ENCODE data around the gene SNAI3. TPM values are rescaled to one million over a fixed set of nuclear protein-coding genes. Genes with fewer than 3 reads are reported as not detected.

SNAI3 gene
- total RNA-seq, 2 donors from 2014 or later: 1.0 to 1.6 TPM

GRCh38 chr16:88684569-88685155, 1.6 kb downstream of the SNAI3 start:
- no peak for DNase-seq (ENCODE audit: low spot score)
- peaks cover 0 to 4% of the 10 kb centered on the region in 2 donors for H3K27me3 ChIP-seq
- peaks cover 0 to 40% of the 10 kb centered on the region in 2 donors for H3K4me1 ChIP-seq
- no peak overlapping the region for H3K4me3 ChIP-seq
- TF ChIP-seq CTCF (IDR thresholded peaks at IDR 0.05): no peak
- no peaks in the 10 kb centered on the region for H3K36me3 ChIP-seq
- no peaks in the 10 kb centered on the region for H3K9me3 ChIP-seq
- H3K27ac ChIP-seq: no peak overlapping the region

GRCh38 chr16:88681709-88682451, 4.4 kb downstream of the SNAI3 start:
- no peak for TF ChIP-seq CTCF (IDR thresholded peaks at IDR 0.05)
- H3K9me3 ChIP-seq: no peaks in the 10 kb centered on the region
- DNase-seq (ENCODE audit: low spot score): peak; percentile 77
- peaks cover 0 to 32% of the 10 kb centered on the region in 2 donors for H3K4me1 ChIP-seq
- peak overlapping the region in 1 of 2 donors; percentile 16 for H3K27ac ChIP-seq
- no peak overlapping the region for H3K4me3 ChIP-seq
- H3K27me3 ChIP-seq: peaks cover 0 to 4% of the 10 kb centered on the region in 2 donors
- H3K36me3 ChIP-seq: no peaks in the 10 kb centered on the region

DNA sequence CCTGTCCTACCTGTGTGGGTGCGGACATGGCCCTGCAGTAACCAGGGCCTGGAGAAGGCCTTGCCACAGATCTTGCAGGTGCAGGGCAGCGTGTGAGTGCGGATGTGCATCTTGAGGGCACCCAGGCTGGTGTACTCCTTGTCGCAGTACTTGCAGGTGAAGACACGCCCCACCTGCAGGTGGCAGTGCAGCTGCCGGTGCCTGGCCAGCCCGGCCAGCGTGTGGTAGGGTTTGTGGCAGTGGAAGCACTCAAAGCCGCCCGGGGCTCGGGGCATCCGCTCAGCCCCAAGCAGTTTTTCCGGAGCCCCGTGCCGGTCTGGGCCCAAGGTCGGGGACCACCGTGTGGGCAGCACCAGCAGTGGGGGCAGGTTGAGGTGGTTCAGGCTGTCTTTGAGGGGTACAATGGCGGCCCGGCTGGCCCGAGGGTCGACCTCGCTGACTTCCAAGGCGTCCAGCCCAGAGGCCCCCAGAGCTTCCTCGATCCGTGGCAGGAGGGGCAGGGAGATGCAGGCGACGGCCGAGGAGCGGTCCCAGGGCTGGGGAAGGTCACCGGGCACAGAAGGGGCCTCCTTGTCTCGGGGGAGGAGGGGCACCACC, 5.1 kb downstream of the SNAI3 start:
- H3K4me1 ChIP-seq: peaks cover 0 to 25% of the 10 kb centered on the region in 2 donors
- peaks cover 0 to 4% of the 10 kb centered on the region in 2 donors for H3K27me3 ChIP-seq
- H3K36me3 ChIP-seq: no peaks in the 10 kb centered on the region
- no peak overlapping the region for H3K4me3 ChIP-seq
- DNase-seq (ENCODE audit: low spot score): no peak
- no peaks in the 10 kb centered on the region for H3K9me3 ChIP-seq
- no peak overlapping the region for H3K27ac ChIP-seq
- TF ChIP-seq CTCF (IDR thresholded peaks at IDR 0.05): no peak

- H3K27ac ChIP-seq: no peak overlapping the region
- no peaks in the 10 kb centered on the region for H3K36me3 ChIP-seq
- H3K4me1 ChIP-seq: peaks cover 0 to 19% of the 10 kb centered on the region in 2 donors
- no peak for TF ChIP-seq CTCF (IDR thresholded peaks at IDR 0.05)
- no peaks in the 10 kb centered on the region for H3K9me3 ChIP-seq
- peaks cover 0 to 4% of the 10 kb centered on the region in 2 donors for H3K27me3 ChIP-seq
- no peak overlapping the region for H3K4me3 ChIP-seq
- DNase-seq (ENCODE audit: low spot score): no peak
Measured at GRCh38 chr16:88680554-88681083, 5.7 kb downstream of the SNAI3 start.

- no peak overlapping the region for H3K4me3 ChIP-seq
- peaks cover 0 to 24% of the 10 kb centered on the region in 2 donors for H3K4me1 ChIP-seq
- TF ChIP-seq CTCF (IDR thresholded peaks at IDR 0.05): no peak
- no peaks in the 10 kb centered on the region for H3K9me3 ChIP-seq
- H3K27ac ChIP-seq: no peak overlapping the region
- DNase-seq (ENCODE audit: low spot score): no peak
- peaks cover 0 to 4% of the 10 kb centered on the region in 2 donors for H3K27me3 ChIP-seq
- H3K36me3 ChIP-seq: no peaks in the 10 kb centered on the region
Measured at GRCh38 chr16:88678224-88678979, 7.9 kb downstream of the SNAI3 start.
